Measurements from ENCODE around the gene C1orf122.

GRCh38 chr1:37761416-37762095, 46.0 kb upstream of the C1orf122 start:
- TF ChIP-seq MAX (CRISPR knock-in tag; IDR thresholded peaks at IDR 0.05), result no peak
- no peak for TF ChIP-seq CTCF (IDR thresholded peaks at IDR 0.05)
- TF ChIP-seq TCF7 (CRISPR knock-in tag; IDR thresholded peaks at IDR 0.05; ENCODE audit: low read depth), result no peak
- no peak for TF ChIP-seq ZNF121 (CRISPR knock-in tag; IDR thresholded peaks at IDR 0.05)
- TF ChIP-seq MLX (CRISPR knock-in tag; IDR thresholded peaks at IDR 0.05), result no peak
- no peak for TF ChIP-seq TP53 (CRISPR knock-in tag; IDR thresholded peaks at IDR 0.05)
- TF ChIP-seq SP1 (CRISPR knock-in tag; conservative IDR thresholded peaks at IDR 0.05), result no peak
- TF ChIP-seq SMAD4 (CRISPR knock-in tag; IDR thresholded peaks at IDR 0.05), result no peak
- TF ChIP-seq NR3C1 (CRISPR knock-in tag; conservative IDR thresholded peaks at IDR 0.05; ENCODE audit: low read depth), result no peak
- TF ChIP-seq NR2C2 (CRISPR knock-in tag; IDR thresholded peaks at IDR 0.05), result no peak

All from WTC11 (cell line).